Caco-2 (cell line): Measurements from ENCODE around the gene ING3. TPM values are rescaled to one million over a fixed set of nuclear protein-coding genes. Genes with fewer than 3 reads are reported as not detected.

Experiments used
- BruUV-seq: library from RNA; stranded (reverse); fragments of 400-500 nt; replicated peaks from 2 replicates; lab custom pipeline; 2021; lab: Mats Ljungman, UMichigan
- CTCF ChIA-PET: fragments of 300-600 bp; sonication (Branson Sonifier 250); formaldehyde crosslinking; loops from one replicate; lab custom pipeline; 2022; ENCODE audit warnings: antibody characterized with exemption; lab: Charles Lee
- POLR2A ChIA-PET: fragments of 300-600 bp; sonication (Branson Sonifier 250); formaldehyde crosslinking; loops from one replicate; lab custom pipeline; 2022; ENCODE audit warnings: antibody characterized with exemption; lab: Charles Lee
- DNase-seq, 2 experiments: peaks; one replicate each; pipeline versions ENCODE4 v3.0.0 to v3.0.0-alpha.2; 2020 to 2022
- H3K27me3 ChIP-seq: replicated peaks from 2 replicates; pipeline ENCODE4 v1.6.0; 2011; ENCODE audit warnings: low read length; ENCODE audit not compliant: control insufficient read depth, insufficient read depth
- H3K36me3 ChIP-seq: 2 replicates; pipeline ENCODE4 v1.5.1; 2011; ENCODE audit warnings: low read length; ENCODE audit not compliant: control insufficient read depth, insufficient read depth
- H3K4me1 ChIP-seq: fragments of 250-450 bp; sonication (Bioruptor Pico); 2 replicates; pipeline ENCODE4 v1.5.1; 2020; ENCODE audit warnings: mild to moderate bottlenecking
- H3K4me3 ChIP-seq: 2 replicates; pipeline ENCODE4 v1.5.1; 2011; ENCODE audit warnings: low read depth, mild to moderate bottlenecking, control low read depth, low read length
- H3K9me3 ChIP-seq: fragments of 250-450 bp; sonication (Bioruptor Pico); 2 replicates; pipeline ENCODE4 v1.5.1; 2020; ENCODE audit warnings: mild to moderate bottlenecking, moderate library complexity
- H3K27ac Mint-ChIP-seq: one replicate; pipeline ENCODE4 v1.8.0; 2022; ENCODE audit warnings: mixed read lengths; ENCODE audit not compliant: unreplicated experiment
- H3K27me3 Mint-ChIP-seq: one replicate; pipeline ENCODE4 v1.8.0; 2022; ENCODE audit warnings: mixed read lengths; ENCODE audit not compliant: insufficient read depth, unreplicated experiment
- H3K36me3 Mint-ChIP-seq: one replicate; pipeline ENCODE4 v1.8.0; 2022; ENCODE audit warnings: mild to moderate bottlenecking, mixed read lengths; ENCODE audit not compliant: insufficient read depth, unreplicated experiment
- H3K4me1 Mint-ChIP-seq: one replicate; pipeline ENCODE4 v1.8.0; 2022; ENCODE audit warnings: low read depth, mixed read lengths; ENCODE audit not compliant: unreplicated experiment
- H3K4me3 Mint-ChIP-seq: one replicate; pipeline ENCODE4 v1.8.0; 2022; ENCODE audit warnings: mild to moderate bottlenecking, moderate library complexity, mixed read lengths; ENCODE audit not compliant: unreplicated experiment
- H3K9me3 Mint-ChIP-seq: one replicate; pipeline ENCODE4 v1.8.0; 2022; ENCODE audit warnings: mixed read lengths; ENCODE audit not compliant: unreplicated experiment
- CTCF ChIP-seq, 2 experiments: fragments of 200-600 bp in 1 of 2; IDR thresholded peaks; 1 replicate in 1 of 2; 2 replicates in 1 of 2; pipeline versions ENCODE4 v1.5.1 to v1.8.0; 2011 to 2022; ENCODE audit warnings: antibody characterized with exemption in 1 of 2, control low read depth in 1 of 2, inconsistent platforms in 1 of 2, low read depth in 1 of 2, low read length in 1 of 2, mild to moderate bottlenecking in 1 of 2, moderate library complexity in 1 of 2; ENCODE audit not compliant: insufficient read depth in 1 of 2, severe bottlenecking in 1 of 2, unreplicated experiment in 1 of 2
- intact Hi-C: fragments of 100-400 bp; cut with micrococcal nuclease; formaldehyde crosslinking; loops from one replicate; pipeline ENCODE4 v1.10.0; 2022; ENCODE audit not compliant: unreplicated experiment
- total RNA-seq: library from RNA; stranded (reverse); gene quantifications from 2 replicates; pipeline ENCODE4 v1.2.3, GENCODE V29; 2022

The ING3 gene
- total RNA-seq, 1 experiment from 2014 or later, result 14.6 TPM

- peak overlapping the region; percentile 77 for H3K4me3 ChIP-seq
- ChIA-PET POLR2A (interaction anchor here (0.6 to 1.5 kb wide), 11 partner anchors 8 to 499 kb away, joined by 3 to 9 read pairs (median 4); no protein-coding TSS in a partner anchor), CTCF (interaction anchor here (0.7 to 1.0 kb wide), 2 partner anchors 94 to 158 kb away, joined by 3 to 4 read pairs; no protein-coding TSS in a partner anchor)
- BruUV-seq, result TSS peak; percentile 57
- no peaks in the 10 kb centered on the region for H3K4me1 ChIP-seq
- Mint-ChIP-seq H3K4me3 (peak overlapping the region; percentile 96), H3K9me3 (no peaks in the 10 kb centered on the region), H3K4me1 (peaks cover 9% of the 10 kb centered on the region), H3K27me3 (peaks cover 4% of the 10 kb centered on the region), H3K27ac (peak overlapping the region; percentile 100), H3K36me3 (peaks cover 24% of the 10 kb centered on the region)
- no peak for DNase-seq
- intact Hi-C loops, result loop anchor here (1.0 to 5.0 kb wide), 3 partner anchors 37 to 92 kb away; partner anchors contain the start of gene TSPAN12
- no peaks in the 10 kb centered on the region for H3K9me3 ChIP-seq
- no peaks in the 10 kb centered on the region for H3K36me3 ChIP-seq
- H3K27me3 ChIP-seq, result no peaks in the 10 kb centered on the region; the same call in 1 of the 2 replicates
- TF ChIP-seq CTCF (IDR thresholded peaks at IDR 0.05; ENCODE audit: insufficient read depth in 1 of 2, low read depth in 1 of 2, low read length in 1 of 2, severe bottlenecking in 1 of 2, unreplicated experiment in 1 of 2), result no peak
Measured at GRCh38 chr7:120949998-120950538, 509 bp upstream of the ING3 start.

- intact Hi-C loops, result loop anchor here (1.0 to 5.0 kb wide), 2 partner anchors 76 to 157 kb away; no protein-coding TSS in a partner anchor
- Mint-ChIP-seq H3K27ac (peak overlapping the region; percentile 100), H3K9me3 (no peaks in the 10 kb centered on the region), H3K4me1 (peaks cover 9% of the 10 kb centered on the region), H3K27me3 (peaks cover 2% of the 10 kb centered on the region), H3K36me3 (peaks cover 35% of the 10 kb centered on the region), H3K4me3 (peak overlapping the region; percentile 96)
- Histone ChIP-seq H3K27me3 (no peaks in the 10 kb centered on the region; the same call in 1 of the 2 replicates), H3K4me3 (peak overlapping the region; percentile 85), H3K4me1 (no peaks in the 10 kb centered on the region), H3K9me3 (no peaks in the 10 kb centered on the region), H3K36me3 (no peaks in the 10 kb centered on the region)
- DNase-seq, result no peak
- POLR2A ChIA-PET, result interaction anchor here (0.6 to 1.5 kb wide), 3 partner anchors 16 to 93 kb away, joined by 3 to 7 read pairs (median 4); partner anchors contain the start of gene TSPAN12
- CTCF ChIA-PET, result no interaction called here
- TF ChIP-seq CTCF (IDR thresholded peaks at IDR 0.05; ENCODE audit: insufficient read depth in 1 of 2, low read depth in 1 of 2, low read length in 1 of 2, severe bottlenecking in 1 of 2, unreplicated experiment in 1 of 2), result no peak
- TSS peak; percentile 62 for BruUV-seq
Measured at GRCh38 chr7:120951309-120951699, 727 bp downstream of the ING3 start.

GRCh38 chr7:120951826-120952225, 1.2 kb downstream of the ING3 start:
- H3K27me3 ChIP-seq, result no peaks in the 10 kb centered on the region; the same call in 1 of the 2 replicates
- H3K36me3 Mint-ChIP-seq, result peaks cover 37% of the 10 kb centered on the region
- H3K27me3 Mint-ChIP-seq, result no peaks in the 10 kb centered on the region
- peaks cover 9% of the 10 kb centered on the region for H3K4me1 Mint-ChIP-seq
- H3K4me1 ChIP-seq, result no peaks in the 10 kb centered on the region
- H3K36me3 ChIP-seq, result no peaks in the 10 kb centered on the region
- no peaks in the 10 kb centered on the region for H3K9me3 Mint-ChIP-seq
- intact Hi-C loops, result loop anchor here (1.0 to 5.0 kb wide), 2 partner anchors 75 to 156 kb away; no protein-coding TSS in a partner anchor
- BruUV-seq, result no TSS peak
- POLR2A ChIA-PET, result no interaction called here
- H3K9me3 ChIP-seq, result no peaks in the 10 kb centered on the region
- CTCF ChIA-PET, result no interaction called here
- peak overlapping the region; percentile 100 for H3K27ac Mint-ChIP-seq
- TF ChIP-seq CTCF (IDR thresholded peaks at IDR 0.05; ENCODE audit: insufficient read depth in 1 of 2, low read depth in 1 of 2, low read length in 1 of 2, severe bottlenecking in 1 of 2, unreplicated experiment in 1 of 2), result no peak
- H3K4me3 ChIP-seq, result peak overlapping the region; percentile 85
- no peak for DNase-seq
- peak overlapping the region; percentile 96 for H3K4me3 Mint-ChIP-seq
